K562 (cell line): Measurements from ENCODE around the gene NFATC2.

Experiments
- BRCA1 ChIP-seq, 2 experiments: fragments of 450-650 bp in 1 of 2; sonication (generic) in 1 of 2; formaldehyde crosslinking in 1 of 2; IDR thresholded peaks; 2 replicates each; pipeline versions ENCODE4 v1.5.0 to v1.6.1; 2017 to 2020; ENCODE audit warnings: mild to moderate bottlenecking in 1 of 2, missing genetic modification reagents in 1 of 2
- CEBPB ChIP-seq: fragments of 450-650 bp; IDR thresholded peaks from 2 replicates; pipeline ENCODE4 v1.6.1; 2016; ENCODE audit warnings: missing genetic modification characterization, missing compliant biosample characterization
- CUX1 ChIP-seq: fragments of 200-800 bp; sonication (Bioruptor generic); IDR thresholded peaks from 2 replicates; pipeline ENCODE4 v1.6.1; 2016; ENCODE audit warnings: missing genetic modification characterization, missing compliant biosample characterization
- JUNB ChIP-seq: fragments of 450-650 bp; formaldehyde crosslinking; conservative IDR thresholded peaks from 2 replicates; pipeline ENCODE4 v1.4.0; 2020; ENCODE audit warnings: mild to moderate bottlenecking
- MAFF ChIP-seq: IDR thresholded peaks from 2 replicates; pipeline ENCODE4 v1.6.1; 2012; ENCODE audit warnings: low read length, improper control_type of control experiment
- PML ChIP-seq: IDR thresholded peaks from 2 replicates; pipeline ENCODE4 v1.6.1; 2012; ENCODE audit warnings: low read length, inconsistent platforms
- POLR2A ChIP-seq: fragments of 450-650 bp; conservative IDR thresholded peaks from 2 replicates; pipeline ENCODE4 v1.6.1; 2016
- RNF2 ChIP-seq: sonication (generic); IDR thresholded peaks from 2 replicates; pipeline ENCODE4 v1.6.1; 2016
- ZNF830 ChIP-seq: fragments of 250-450 bp; sonication (Bioruptor Pico); IDR thresholded peaks from 2 replicates; pipeline ENCODE4 v1.5.0; 2021; ENCODE audit warnings: mild to moderate bottlenecking
- ZSCAN29 ChIP-seq: fragments of 450-650 bp; IDR thresholded peaks from 2 replicates; pipeline ENCODE4 v1.6.1; 2017

GRCh38 chr20:51563486-51564332, 21.2 kb upstream of the NFATC2 start:
- TF ChIP-seq CEBPB (tag) (no peak), POLR2A (no peak), ZNF830 (CRISPR knock-in tag) (no peak), PML (no peak), BRCA1 (IDR thresholded peaks at IDR 0.05) (no peak), BRCA1 (CRISPR knock-in tag; IDR thresholded peaks at IDR 0.05) (no peak), JUNB (CRISPR knock-in tag) (no peak; the same call in 1 of the 2 replicates), MAFF (peak; percentile 45; the same call in 1 of the 2 replicates), RNF2 (no peak), ZSCAN29 (no peak), CUX1 (CRISPR knock-in tag) (no peak)
